ENCODE data around the gene ARFGAP3.
"Not testable (repeated sequence)": the region's sequence is repeated elsewhere in the genome, so short reads cannot be mapped to it uniquely, and the experiment has no call there.

Gene ARFGAP3

GRCh38 chr22:42763965-42764480 is 93.0 kb downstream of the ARFGAP3 start:
- DNase-seq = no peak

- no peak for DNase-seq
Observed at GRCh38 chr22:42760806-42761565, 96.1 kb downstream of the ARFGAP3 start.

GRCh38 chr22:42758931-42759629 is 98.0 kb downstream of the ARFGAP3 start:
- no peak for DNase-seq

GRCh38 chr22:42755553-42755952 is 101.5 kb downstream of the ARFGAP3 start:
- DNase-seq = not testable (repeated sequence)

- DNase-seq = not testable (repeated sequence)
Observed at GRCh38 chr22:42755121-42755520, 102.0 kb downstream of the ARFGAP3 start.

- no peak for DNase-seq
Observed at GRCh38 chr22:42754658-42755057, 102.4 kb downstream of the ARFGAP3 start.

GRCh38 chr22:42752912-42753311 is 104.2 kb downstream of the ARFGAP3 start:
- DNase-seq = no peak

GRCh38 chr22:42752230-42752746 is 104.8 kb downstream of the ARFGAP3 start:
- no peak for DNase-seq

- not testable (repeated sequence) for DNase-seq
Observed at GRCh38 chr22:42750421-42750820, 106.7 kb downstream of the ARFGAP3 start.

- no peak for DNase-seq
Observed at GRCh38 chr22:42747701-42748513, 109.2 kb downstream of the ARFGAP3 start.
